8988T (cell line): ENCODE measurements around the gene UPP2.

Source experiments
- DNase-seq: peaks from one replicate; pipeline ENCODE4 v3.0.0; 2011

The UPP2 gene

GRCh38 chr2:158142568-158143332 lies 41.1 kb downstream of the UPP2 start:
- no peak for DNase-seq

GRCh38 chr2:158143703-158144360 lies 42.2 kb downstream of the UPP2 start:
- no peak for DNase-seq

GRCh38 chr2:158144914-158145625 lies 43.4 kb downstream of the UPP2 start:
- DNase-seq: no peak

- no peak for DNase-seq
Observed at GRCh38 chr2:158153270-158154015, 51.8 kb downstream of the UPP2 start.

GRCh38 chr2:158154596-158154995 lies 52.9 kb downstream of the UPP2 start:
- DNase-seq: no peak

- DNase-seq: no peak
Observed at GRCh38 chr2:158172719-158173118, 71.0 kb downstream of the UPP2 start.

- no peak for DNase-seq
Observed at GRCh38 chr2:158174495-158174894, 72.8 kb downstream of the UPP2 start.

- no peak for DNase-seq
Observed at GRCh38 chr2:158174956-158175355, 73.3 kb downstream of the UPP2 start.

GRCh38 chr2:158178646-158179045 lies 77.0 kb downstream of the UPP2 start:
- DNase-seq: no peak

GRCh38 chr2:158179660-158180059 lies 78.0 kb downstream of the UPP2 start:
- no peak for DNase-seq

GRCh38 chr2:158181171-158181570 lies 79.5 kb downstream of the UPP2 start:
- no peak for DNase-seq

- DNase-seq: no peak
Observed at GRCh38 chr2:158182676-158183295, 81.1 kb downstream of the UPP2 start.

GRCh38 chr2:158184001-158184400 lies 82.3 kb downstream of the UPP2 start:
- no peak for DNase-seq

- no peak for DNase-seq
Observed at GRCh38 chr2:158184556-158185343, 83.1 kb downstream of the UPP2 start.
